CD1c-positive myeloid dendritic cell (primary cell): ENCODE data around the gene NPIPA3.
"Not testable (repeated sequence)": the region's sequence is repeated elsewhere in the genome, so short reads cannot be mapped to it uniquely, and the experiment has no call there.

ENCODE experiments used
- DNase-seq: peaks from one replicate; pipeline ENCODE4 v3.0.0-alpha.2; 2016; ENCODE audit errors: extremely low spot score

NPIPA3 gene

DNA sequence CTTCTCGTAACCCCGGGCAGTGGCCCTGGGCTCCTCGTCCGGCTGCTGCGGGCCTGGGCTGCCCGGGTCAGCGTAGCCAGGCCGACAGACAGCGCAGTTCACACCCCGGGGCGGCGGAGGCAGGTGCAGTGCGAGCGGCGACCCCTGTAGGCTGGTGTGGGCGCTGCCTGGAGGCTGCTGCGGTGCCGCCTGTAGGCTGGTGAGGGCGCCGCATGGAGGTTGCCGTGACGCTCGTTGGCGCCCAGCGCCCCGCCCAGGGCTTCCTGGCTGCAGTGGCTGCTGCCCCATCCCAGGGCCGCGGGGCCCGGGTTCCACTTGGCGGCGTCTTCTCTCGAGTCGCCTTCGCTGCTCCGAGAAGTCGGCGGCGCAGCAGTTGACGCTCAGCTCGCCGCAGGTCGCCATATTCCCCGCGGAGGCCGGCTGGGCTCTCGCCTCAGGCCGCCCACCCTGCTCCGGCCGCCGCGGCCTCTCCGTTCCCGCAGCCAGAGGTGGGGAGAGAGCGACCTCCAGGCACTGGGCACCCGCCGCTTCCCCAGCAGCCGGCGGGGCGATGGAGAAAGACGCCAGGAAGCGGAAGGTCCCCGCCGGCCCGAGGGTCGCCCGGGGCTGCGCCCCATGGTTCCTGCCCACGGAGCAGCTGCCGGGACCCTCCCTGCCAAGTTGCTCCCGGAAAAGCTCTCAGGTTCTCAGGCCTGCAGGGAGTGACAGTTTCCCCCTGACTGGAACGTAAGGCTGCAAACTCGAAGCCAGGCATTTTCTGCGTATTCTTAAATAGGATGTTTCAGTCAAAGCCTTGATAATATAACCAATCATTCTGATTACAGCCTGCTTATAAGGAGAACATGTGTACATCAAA lies at the start of gene NPIPA3:
NPIPA3 (plus strand) TSS at position 256 of the 856 bp plus-strand sequence. CDS start 5,533 bp downstream, outside the sequence.
- not testable (repeated sequence) for DNase-seq

GRCh38 chr16:14658063-14658462 lies 45.1 kb upstream of the NPIPA3 start:
- no peak for DNase-seq

DNA sequence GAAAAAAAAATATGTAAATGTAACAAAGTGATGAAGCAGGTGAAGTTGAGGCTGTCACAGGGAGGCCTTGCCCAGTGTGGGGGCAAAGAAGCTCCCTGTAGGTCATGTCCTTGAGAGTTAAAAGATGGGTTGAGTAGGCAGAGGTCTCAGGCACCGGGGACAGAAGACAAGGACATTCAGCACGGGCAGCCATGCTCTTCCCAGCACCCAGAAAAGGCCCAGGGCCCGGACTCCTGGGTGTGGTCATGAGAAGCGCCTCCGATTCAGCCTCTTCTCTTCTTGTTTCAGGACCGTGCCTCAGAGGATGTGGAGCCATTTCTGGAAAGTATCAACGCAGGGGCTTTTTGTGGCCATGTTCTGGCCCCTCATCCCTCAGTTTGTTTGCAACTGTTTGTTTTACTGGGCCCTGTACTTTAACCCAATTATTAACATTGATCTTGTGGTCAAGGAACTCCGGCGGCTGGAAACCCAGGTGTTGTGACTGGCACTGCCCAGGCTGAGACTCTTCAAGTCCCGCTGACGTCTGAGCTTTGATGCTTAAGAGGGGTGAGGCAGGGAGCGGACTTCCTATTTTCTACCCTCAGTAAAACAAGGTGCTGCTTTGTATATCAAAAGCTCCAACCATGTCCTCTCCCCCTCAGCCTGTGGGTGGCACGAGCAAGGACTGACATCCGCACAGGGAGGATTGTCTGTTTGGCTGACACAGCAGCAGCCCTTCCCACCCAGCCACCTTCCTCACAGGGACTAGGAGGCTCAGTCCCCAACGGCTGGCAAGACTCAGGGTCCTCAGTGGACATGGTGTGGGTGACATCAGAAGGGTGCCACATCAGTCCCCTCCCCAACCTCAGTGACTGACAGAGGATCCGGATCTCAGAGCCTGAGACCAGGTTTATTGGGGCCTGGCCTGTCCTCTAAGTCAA lies 35.6 kb upstream of the NPIPA3 start:
- no peak for DNase-seq

DNA sequence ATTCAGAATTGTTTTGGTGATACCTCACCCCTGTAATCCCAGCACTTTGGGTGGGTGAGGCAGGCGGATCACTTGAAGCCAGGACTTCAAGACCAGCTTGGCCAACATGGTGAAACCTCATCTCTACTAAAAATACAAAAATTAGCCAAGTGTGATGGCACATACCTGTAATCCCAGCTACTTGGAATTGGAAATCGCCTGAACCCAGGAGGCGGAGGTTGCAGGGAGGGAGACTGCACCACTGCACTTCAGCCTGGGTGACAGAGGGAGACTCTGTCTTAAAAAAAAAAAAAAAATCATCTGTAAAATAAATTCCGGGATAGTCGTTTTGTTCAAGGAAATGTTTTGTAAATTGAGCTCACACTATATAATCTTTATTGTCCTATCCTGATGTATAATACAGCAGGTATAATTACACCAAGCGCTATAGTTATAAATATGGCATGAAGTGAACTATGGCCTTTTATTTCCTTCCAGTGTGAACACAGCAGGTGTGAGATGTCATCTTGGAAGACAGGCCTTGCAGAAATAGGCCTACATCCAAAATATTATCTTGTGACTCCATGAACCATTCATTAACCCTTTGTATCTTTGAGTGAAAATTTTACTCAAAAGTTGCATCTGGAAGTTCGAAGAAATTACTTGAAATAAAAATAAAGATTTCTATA lies 34.5 kb upstream of the NPIPA3 start:
- no peak for DNase-seq

- DNase-seq: no peak
Observed at GRCh38 chr16:14669776-14670175, 33.4 kb upstream of the NPIPA3 start.

DNA sequence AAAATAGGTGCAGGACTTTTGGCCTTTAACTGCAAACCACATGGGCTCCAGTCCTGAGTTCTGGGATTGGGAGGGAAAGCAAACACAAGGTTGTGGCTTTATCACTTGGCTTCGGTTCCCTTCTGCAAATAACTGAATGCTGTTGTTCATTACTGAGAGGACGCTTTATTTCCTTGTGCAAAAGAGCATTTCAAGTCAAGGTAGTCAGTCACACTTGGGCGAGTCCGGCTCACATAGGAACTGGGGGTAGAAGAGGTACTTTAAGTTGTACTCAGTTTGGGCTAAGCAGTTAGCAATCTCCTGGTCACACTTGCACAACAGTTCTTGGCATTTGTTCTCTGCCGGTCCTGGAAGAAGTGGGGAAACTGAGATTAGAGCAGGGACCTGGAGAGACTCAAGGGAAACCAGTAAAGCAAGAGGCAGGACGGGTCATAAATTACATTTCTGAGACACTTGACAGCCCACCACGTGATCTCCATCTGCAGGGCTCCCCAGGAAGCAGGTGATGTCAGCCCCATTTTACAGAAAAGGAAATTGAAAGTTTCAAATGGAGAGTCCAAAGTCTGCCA lies 30.7 kb upstream of the NPIPA3 start:
- DNase-seq: no peak

DNA sequence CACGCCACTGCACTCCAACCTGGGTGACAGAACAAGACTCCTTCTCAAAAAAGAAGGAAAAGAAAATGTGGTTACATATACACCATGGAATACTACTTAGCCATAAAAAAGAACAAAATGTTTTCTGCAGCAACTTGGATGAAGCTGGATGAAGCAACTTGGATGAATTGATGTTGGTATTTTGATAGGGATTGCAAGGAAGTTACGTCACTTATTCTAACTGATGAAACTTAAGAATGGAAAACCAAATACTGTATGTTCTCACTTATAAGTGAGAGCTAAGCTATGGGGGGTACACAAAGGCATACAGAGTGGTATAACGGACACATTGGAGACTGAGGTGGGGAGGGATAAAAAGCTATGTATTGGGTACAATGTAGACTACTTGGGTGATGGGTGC lies 26.6 kb upstream of the NPIPA3 start:
- DNase-seq: no peak

DNA sequence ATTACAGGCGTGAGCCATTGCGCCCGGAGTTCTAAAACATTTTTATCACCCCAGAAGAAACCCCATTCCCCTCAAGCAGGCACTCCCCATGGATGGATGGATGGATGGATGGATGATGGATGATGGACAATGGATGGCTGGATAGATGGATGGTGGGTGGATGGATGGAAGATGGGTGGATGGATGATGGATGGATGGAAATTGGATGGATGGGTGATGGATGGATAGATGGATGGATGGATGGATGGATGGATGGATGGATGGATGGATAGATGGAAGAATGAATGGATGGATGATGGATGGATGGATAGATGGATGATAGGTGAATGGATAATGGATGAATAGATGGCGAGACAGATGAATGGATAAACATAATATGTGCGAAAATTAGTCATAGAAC lies 25.6 kb upstream of the NPIPA3 start:
- DNase-seq: no peak

- no peak for DNase-seq
Observed at GRCh38 chr16:14678748-14679497, 24.3 kb upstream of the NPIPA3 start.

- DNase-seq: not testable (repeated sequence)
Observed at GRCh38 chr16:14680396-14680795, 22.8 kb upstream of the NPIPA3 start.

- DNase-seq: no peak
Observed at GRCh38 chr16:14681115-14681514, 22.1 kb upstream of the NPIPA3 start.

GRCh38 chr16:14682121-14682520 lies 21.1 kb upstream of the NPIPA3 start:
- DNase-seq: no peak

DNA sequence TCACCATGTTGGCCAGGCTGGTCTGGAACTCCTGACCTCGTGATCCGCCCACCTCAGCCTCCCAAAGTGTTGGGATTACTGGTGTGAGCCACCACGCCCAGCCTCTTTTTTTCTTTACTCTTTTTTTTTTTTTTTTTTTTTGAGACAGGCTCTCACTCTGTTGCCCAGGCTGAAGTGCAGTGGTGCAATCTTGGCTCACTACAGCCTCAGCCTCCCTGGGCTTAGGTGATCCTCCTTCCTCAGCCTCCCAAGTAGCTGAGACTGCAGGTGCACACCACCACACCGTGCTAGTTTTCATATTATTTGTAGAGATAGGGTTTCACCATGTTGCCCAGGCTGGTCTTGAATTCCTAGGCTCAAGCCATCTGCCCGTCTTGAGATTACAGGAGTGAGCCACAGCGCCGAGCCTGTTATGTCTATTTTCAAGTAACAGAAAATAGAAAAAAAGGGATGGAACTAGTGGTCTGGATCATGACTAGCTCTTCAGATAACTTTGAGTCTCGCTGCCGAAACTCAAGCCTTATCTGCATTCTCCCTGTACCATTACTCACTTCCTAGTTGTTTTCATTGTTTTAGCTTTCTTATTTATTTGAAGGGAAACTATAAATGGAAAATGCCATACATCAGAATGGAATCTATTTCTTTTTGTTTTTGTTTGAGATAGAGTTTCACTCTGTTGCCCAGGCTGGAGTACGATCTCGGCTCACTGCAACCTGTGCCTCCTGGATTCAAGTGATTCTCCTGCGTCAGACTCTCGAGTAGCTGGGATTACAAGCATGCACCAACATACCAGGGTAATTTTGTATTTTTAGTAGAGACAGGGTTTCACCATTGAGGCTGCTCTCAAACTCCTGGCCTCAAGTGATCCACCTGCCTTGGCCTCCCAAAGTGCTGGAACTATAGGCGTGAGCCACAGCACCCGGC lies 17.1 kb upstream of the NPIPA3 start:
- DNase-seq: not testable (repeated sequence)

DNA sequence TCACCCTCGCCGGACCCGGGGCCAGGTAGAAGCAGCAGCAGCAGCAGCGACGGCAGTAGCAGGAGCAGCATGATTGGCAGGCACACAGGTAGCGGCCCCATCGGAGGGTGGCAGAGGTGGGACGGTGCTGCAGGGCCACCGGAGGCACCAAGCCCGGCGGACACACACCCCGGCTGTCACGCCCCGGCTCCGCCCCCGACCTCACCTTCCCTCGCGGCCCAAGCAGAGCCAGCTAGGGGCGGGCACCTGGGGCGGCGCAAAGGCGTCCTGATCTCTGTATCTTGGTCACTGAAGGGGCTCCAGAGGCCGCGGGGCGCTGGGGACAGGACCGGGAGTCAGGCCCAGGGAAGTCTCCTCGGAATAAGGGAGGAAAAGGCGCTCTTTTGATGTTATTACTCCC lies 9.1 kb upstream of the NPIPA3 start, which contains the start of gene PLA2G10:
PLA2G10 (minus strand) TSS at position 180 of the 400 bp plus-strand sequence; CDS start at position 101, 79 bp downstream.
- DNase-seq: not testable (repeated sequence)

GRCh38 chr16:14701859-14702258 lies 1.4 kb upstream of the NPIPA3 start:
- not testable (repeated sequence) for DNase-seq

- DNase-seq: not testable (repeated sequence)
Observed at GRCh38 chr16:14702672-14703071, 539 bp upstream of the NPIPA3 start.

DNA sequence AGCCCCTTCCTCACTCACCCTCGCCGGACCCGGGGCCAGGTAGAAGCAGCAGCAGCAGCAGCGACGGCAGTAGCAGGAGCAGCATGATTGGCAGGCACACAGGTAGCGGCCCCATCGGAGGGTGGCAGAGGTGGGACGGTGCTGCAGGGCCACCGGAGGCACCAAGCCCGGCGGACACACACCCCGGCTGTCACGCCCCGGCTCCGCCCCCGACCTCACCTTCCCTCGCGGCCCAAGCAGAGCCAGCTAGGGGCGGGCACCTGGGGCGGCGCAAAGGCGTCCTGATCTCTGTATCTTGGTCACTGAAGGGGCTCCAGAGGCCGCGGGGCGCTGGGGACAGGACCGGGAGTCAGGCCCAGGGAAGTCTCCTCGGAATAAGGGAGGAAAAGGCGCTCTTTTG lies 30.0 kb downstream of the NPIPA3 start:
- not testable (repeated sequence) for DNase-seq

DNA sequence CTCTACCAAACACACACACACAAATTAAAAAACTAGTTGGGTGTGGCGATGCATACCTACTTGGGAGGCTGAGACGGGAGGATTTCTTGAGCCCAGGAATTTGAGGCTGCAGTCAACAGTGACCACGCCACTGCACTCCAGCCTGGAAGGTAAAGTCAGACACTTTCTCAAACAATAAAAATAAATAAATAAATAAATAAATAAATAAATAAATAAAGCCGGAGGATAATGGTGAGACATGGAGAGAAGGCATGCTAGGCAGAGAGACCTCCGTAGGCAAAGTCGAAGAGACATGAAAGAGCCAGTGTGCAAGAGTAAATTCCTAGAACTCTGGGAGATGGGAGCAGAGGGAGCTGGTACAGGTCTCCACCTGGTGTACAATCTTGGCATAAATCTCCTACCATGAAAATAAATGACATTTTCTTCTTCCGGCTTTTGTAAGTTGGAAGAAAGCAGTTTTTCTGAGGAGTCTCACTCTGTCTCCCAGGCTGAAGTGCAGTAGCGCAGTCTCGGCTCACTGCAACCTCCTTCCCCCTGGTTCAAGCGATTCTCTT lies 37.7 kb downstream of the NPIPA3 start:
- DNase-seq: not testable (repeated sequence)

DNA sequence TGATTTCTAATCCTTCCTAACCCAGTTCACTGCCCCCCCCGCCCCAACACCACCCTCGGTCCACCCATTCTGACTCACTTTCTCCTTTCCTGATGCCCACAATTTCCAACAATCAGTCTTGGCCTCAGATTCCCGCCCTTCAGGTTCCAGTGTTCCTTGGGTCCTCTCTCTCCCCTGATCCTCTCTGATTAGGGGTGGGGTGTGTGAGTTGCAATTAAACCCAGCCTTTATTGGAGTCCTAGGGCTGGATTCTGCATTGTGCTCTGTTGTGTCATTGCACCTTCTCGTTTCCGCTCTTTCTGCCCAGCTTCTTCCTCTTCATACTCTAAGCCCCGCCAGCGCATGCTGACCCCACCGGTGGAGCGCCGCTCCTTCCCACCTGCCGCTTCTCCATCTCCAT lies 38.6 kb downstream of the NPIPA3 start:
- DNase-seq: not testable (repeated sequence)
